Trophoblast cell (in vitro differentiated cells and primary cell): ENCODE measurements around the gene EP400.

Source experiments
- DNase-seq, 2 donors: peaks; one replicate each; pipeline ENCODE4 v3.0.0-alpha.2; 2016
- H2AFZ ChIP-seq: 2 replicates; pipeline ENCODE4 v1.6.1; 2013; ENCODE audit warnings: low read length, moderate library complexity, mild to moderate bottlenecking; ENCODE audit not compliant: insufficient read depth, poor library complexity
- H2AK5ac ChIP-seq: 2 replicates; pipeline ENCODE4 v1.6.1; 2013; ENCODE audit warnings: mild to moderate bottlenecking, low read length
- H2BK120ac ChIP-seq: 2 replicates; pipeline ENCODE4 v1.6.1; 2013; ENCODE audit warnings: low read length, mild to moderate bottlenecking, moderate library complexity; ENCODE audit not compliant: insufficient read depth, poor library complexity
- H2BK12ac ChIP-seq: 2 replicates; pipeline ENCODE4 v1.6.1; 2013; ENCODE audit warnings: mild to moderate bottlenecking, low read length, moderate library complexity
- H2BK5ac ChIP-seq: 2 replicates; pipeline ENCODE4 v1.6.1; 2013; ENCODE audit warnings: low read length, low read depth, moderate library complexity, mild to moderate bottlenecking; ENCODE audit not compliant: poor library complexity
- H3K14ac ChIP-seq: 2 replicates; pipeline ENCODE4 v1.6.1; 2013; ENCODE audit warnings: mild to moderate bottlenecking, low read length
- H3K18ac ChIP-seq: 2 replicates; pipeline ENCODE4 v1.6.1; 2013; ENCODE audit warnings: mild to moderate bottlenecking, low read length
- H3K23ac ChIP-seq: 2 replicates; pipeline ENCODE4 v1.6.1; 2013; ENCODE audit warnings: low read length
- H3K27ac ChIP-seq: 2 replicates; pipeline ENCODE4 v1.5.1; 2013; ENCODE audit warnings: low read depth, mild to moderate bottlenecking, inconsistent platforms, low read length, moderate library complexity
- H3K27me3 ChIP-seq: 2 replicates; pipeline ENCODE4 v1.6.1; 2013; ENCODE audit warnings: inconsistent platforms, mild to moderate bottlenecking, low read length, moderate library complexity; ENCODE audit not compliant: insufficient read depth
- H3K36me3 ChIP-seq, 2 experiments: 1 replicate in 1 of 2; 2 replicates in 1 of 2; pipeline ENCODE4 v1.6.1; 2013; ENCODE audit warnings: low read length in 2 of 2, mild to moderate bottlenecking in 2 of 2, moderate library complexity in 1 of 2; ENCODE audit not compliant: insufficient read depth in 2 of 2, control insufficient read depth in 1 of 2
- H3K4ac ChIP-seq: 2 replicates; pipeline ENCODE4 v1.6.1; 2013; ENCODE audit warnings: low read depth, mild to moderate bottlenecking, low read length, moderate library complexity
- H3K4me1 ChIP-seq, 2 experiments: 1 replicate in 1 of 2; 2 replicates in 1 of 2; pipeline ENCODE4 v1.6.1; 2013; ENCODE audit warnings: low read length in 2 of 2, mild to moderate bottlenecking in 2 of 2, moderate library complexity in 1 of 2; ENCODE audit not compliant: insufficient read depth in 2 of 2, control insufficient read depth in 1 of 2
- H3K4me2 ChIP-seq: 2 replicates; pipeline ENCODE4 v1.6.1; 2013; ENCODE audit warnings: inconsistent platforms, mild to moderate bottlenecking, low read length, moderate library complexity
- H3K4me3 ChIP-seq: 2 replicates; pipeline ENCODE4 v1.5.1; 2013; ENCODE audit warnings: mild to moderate bottlenecking, low read depth, low read length, inconsistent platforms
- H3K79me1 ChIP-seq: one replicate; pipeline ENCODE4 v1.6.1; 2013; ENCODE audit warnings: low read length
- H3K79me2 ChIP-seq: 2 replicates; pipeline ENCODE4 v1.6.1; 2013; ENCODE audit warnings: low read length, mild to moderate bottlenecking; ENCODE audit not compliant: control insufficient read depth, insufficient read depth, poor library complexity
- H3K9ac ChIP-seq: 2 replicates; pipeline ENCODE4 v1.6.1; 2013; ENCODE audit warnings: mild to moderate bottlenecking, low read length
- H3K9me3 ChIP-seq: 2 replicates; pipeline ENCODE4 v1.6.1; 2013; ENCODE audit warnings: low read depth, mild to moderate bottlenecking, control low read depth, inconsistent platforms, low read length; ENCODE audit not compliant: insufficient read depth
- H4K12ac ChIP-seq: 2 replicates; pipeline ENCODE4 v1.6.1; 2013; ENCODE audit warnings: low read depth, mild to moderate bottlenecking, low read length, moderate library complexity
- H4K8ac ChIP-seq: 2 replicates; pipeline ENCODE4 v1.6.1; 2013; ENCODE audit warnings: low read depth, mild to moderate bottlenecking, low read length, moderate library complexity
- H4K91ac ChIP-seq: one replicate; pipeline ENCODE4 v1.6.1; 2013; ENCODE audit warnings: low read depth, mild to moderate bottlenecking, low read length, moderate library complexity
- WGBS: extraction: QIAGEN DNeasy Blood & Tissue Kit; methylation state at CpG from one replicate; pipeline ENCODE4 v1.1.7; 2013; ENCODE audit warnings: missing lambda C conversion rate; ENCODE audit not compliant: insufficient read length, insufficient coverage; ENCODE audit errors: extremely low coverage; 5-methylcytosine and 5-hydroxymethylcytosine counted together

EP400 gene

GRCh38 chr12:131982041-131982440 is 32.3 kb downstream of the EP400 start:
- no peak overlapping the region for H4K91ac ChIP-seq
- no CpG with 5 or more reads among the region's 17 CpGs for WGBS
- H2BK5ac ChIP-seq = no peak overlapping the region
- H3K4me3 ChIP-seq = no peak overlapping the region
- DNase-seq = no peak
- H2BK120ac ChIP-seq = no peak overlapping the region
- no peak overlapping the region for H2AK5ac ChIP-seq
- no peak overlapping the region for H2AFZ ChIP-seq
- H3K4ac ChIP-seq = no peak overlapping the region
- no peak overlapping the region for H3K18ac ChIP-seq
- H3K9me3 ChIP-seq = no peaks in the 10 kb centered on the region
- H2BK12ac ChIP-seq = no peak overlapping the region
- no peaks in the 10 kb centered on the region for H3K79me2 ChIP-seq
- no peak overlapping the region for H3K14ac ChIP-seq
- H3K9ac ChIP-seq = no peak overlapping the region
- peaks cover 0 to 2% of the 10 kb centered on the region in 2 experiments for H3K4me1 ChIP-seq
- H3K27ac ChIP-seq = no peak overlapping the region
- H4K12ac ChIP-seq = no peak overlapping the region
- H3K23ac ChIP-seq = no peak overlapping the region
- peaks cover 45 to 50% of the 10 kb centered on the region in 2 experiments for H3K36me3 ChIP-seq
- no peaks in the 10 kb centered on the region for H3K79me1 ChIP-seq
- H4K8ac ChIP-seq = no peak overlapping the region
- no peak overlapping the region for H3K4me2 ChIP-seq
- H3K27me3 ChIP-seq = no peaks in the 10 kb centered on the region

- H3K4me3 ChIP-seq = no peak overlapping the region
- peaks cover 0 to 4% of the 10 kb centered on the region in 2 experiments for H3K4me1 ChIP-seq
- no peak overlapping the region for H2AFZ ChIP-seq
- H3K9me3 ChIP-seq = no peaks in the 10 kb centered on the region
- H3K23ac ChIP-seq = no peak overlapping the region
- peaks cover 2% of the 10 kb centered on the region for H3K79me2 ChIP-seq
- H4K12ac ChIP-seq = no peak overlapping the region
- no peak overlapping the region for H2AK5ac ChIP-seq
- no peak overlapping the region for H4K8ac ChIP-seq
- H2BK5ac ChIP-seq = no peak overlapping the region
- H3K9ac ChIP-seq = no peak overlapping the region
- no peak overlapping the region for H3K14ac ChIP-seq
- H3K27ac ChIP-seq = no peak overlapping the region
- H4K91ac ChIP-seq = no peak overlapping the region
- no peak overlapping the region for H2BK120ac ChIP-seq
- peaks cover 51 to 58% of the 10 kb centered on the region in 2 experiments for H3K36me3 ChIP-seq
- H3K18ac ChIP-seq = no peak overlapping the region
- H3K27me3 ChIP-seq = no peaks in the 10 kb centered on the region
- H3K79me1 ChIP-seq = no peaks in the 10 kb centered on the region
- no peak overlapping the region for H3K4ac ChIP-seq
- WGBS = no CpG with 5 or more reads among the region's 6 CpGs
- no peak overlapping the region for H2BK12ac ChIP-seq
- no peak for DNase-seq
- no peak overlapping the region for H3K4me2 ChIP-seq
Measured at GRCh38 chr12:131983026-131983425, 33.3 kb downstream of the EP400 start.

- H3K14ac ChIP-seq = no peak overlapping the region
- no peak overlapping the region for H2BK12ac ChIP-seq
- H3K79me1 ChIP-seq = no peaks in the 10 kb centered on the region
- H3K23ac ChIP-seq = no peak overlapping the region
- no peaks in the 10 kb centered on the region for H3K27me3 ChIP-seq
- WGBS = no CpG with 5 or more reads among the region's 6 CpGs
- peaks cover 54 to 62% of the 10 kb centered on the region in 2 experiments for H3K36me3 ChIP-seq
- H4K91ac ChIP-seq = no peak overlapping the region
- H3K9me3 ChIP-seq = no peaks in the 10 kb centered on the region
- H2BK120ac ChIP-seq = no peak overlapping the region
- no peak overlapping the region for H2AFZ ChIP-seq
- H2BK5ac ChIP-seq = no peak overlapping the region
- H4K12ac ChIP-seq = no peak overlapping the region
- H3K4me1 ChIP-seq = peaks cover 0 to 4% of the 10 kb centered on the region in 2 experiments
- no peak overlapping the region for H3K4me3 ChIP-seq
- H4K8ac ChIP-seq = no peak overlapping the region
- H3K79me2 ChIP-seq = peaks cover 4% of the 10 kb centered on the region
- no peak overlapping the region for H3K27ac ChIP-seq
- no peak overlapping the region for H3K4ac ChIP-seq
- no peak for DNase-seq
- H3K18ac ChIP-seq = no peak overlapping the region
- no peak overlapping the region for H3K4me2 ChIP-seq
- H2AK5ac ChIP-seq = no peak overlapping the region
- H3K9ac ChIP-seq = no peak overlapping the region
Measured at GRCh38 chr12:131983554-131983953, 33.8 kb downstream of the EP400 start.

- H3K14ac ChIP-seq = no peak overlapping the region
- no peak overlapping the region for H2AFZ ChIP-seq
- H3K4me1 ChIP-seq = peaks cover 0 to 4% of the 10 kb centered on the region in 2 experiments
- no peak overlapping the region for H2BK5ac ChIP-seq
- no peak overlapping the region for H3K9ac ChIP-seq
- H3K18ac ChIP-seq = no peak overlapping the region
- peaks cover 58 to 66% of the 10 kb centered on the region in 2 experiments for H3K36me3 ChIP-seq
- no peak overlapping the region for H4K91ac ChIP-seq
- H2BK12ac ChIP-seq = no peak overlapping the region
- H3K23ac ChIP-seq = no peak overlapping the region
- H2BK120ac ChIP-seq = no peak overlapping the region
- no peak overlapping the region for H3K4me3 ChIP-seq
- H4K12ac ChIP-seq = no peak overlapping the region
- no CpG with 5 or more reads among the region's 3 CpGs for WGBS
- no peak overlapping the region for H3K4ac ChIP-seq
- no peaks in the 10 kb centered on the region for H3K9me3 ChIP-seq
- H3K79me1 ChIP-seq = no peaks in the 10 kb centered on the region
- DNase-seq = no peak
- H3K4me2 ChIP-seq = no peak overlapping the region
- no peak overlapping the region for H3K27ac ChIP-seq
- no peak overlapping the region for H4K8ac ChIP-seq
- H2AK5ac ChIP-seq = no peak overlapping the region
- H3K79me2 ChIP-seq = peaks cover 4% of the 10 kb centered on the region
- no peaks in the 10 kb centered on the region for H3K27me3 ChIP-seq
Measured at GRCh38 chr12:131984334-131984733, 34.6 kb downstream of the EP400 start.
